Umbilical cord (tissue), 2 donors: ENCODE measurements around the gene JARID2. TPM values are rescaled to one million over a fixed set of nuclear protein-coding genes. Genes with fewer than 3 reads are reported as not detected.

ENCODE experiments used
- DNase-seq: peaks from one replicate; pipeline ENCODE4 v3.0.0-alpha.2; 2015; ENCODE audit warnings: low spot score
- total RNA-seq: library from RNA; depleted of rRNA; stranded (reverse); fragments of >200 nt; gene quantifications from one replicate; pipeline ENCODE4 v1.2.3, GENCODE V29; 2014; ENCODE audit warnings: low replicate concordance; ENCODE audit not compliant: insufficient read depth

JARID2 gene
- total RNA-seq, 1 donor from 2014 or later: 8.4 TPM

GRCh38 chr6:15487262-15487661 is 241.4 kb downstream of the JARID2 start:
- no peak for DNase-seq

GRCh38 chr6:15489261-15489962 is 243.5 kb downstream of the JARID2 start:
- DNase-seq: no peak

GRCh38 chr6:15490242-15491100 is 244.6 kb downstream of the JARID2 start:
- no peak for DNase-seq

DNA sequence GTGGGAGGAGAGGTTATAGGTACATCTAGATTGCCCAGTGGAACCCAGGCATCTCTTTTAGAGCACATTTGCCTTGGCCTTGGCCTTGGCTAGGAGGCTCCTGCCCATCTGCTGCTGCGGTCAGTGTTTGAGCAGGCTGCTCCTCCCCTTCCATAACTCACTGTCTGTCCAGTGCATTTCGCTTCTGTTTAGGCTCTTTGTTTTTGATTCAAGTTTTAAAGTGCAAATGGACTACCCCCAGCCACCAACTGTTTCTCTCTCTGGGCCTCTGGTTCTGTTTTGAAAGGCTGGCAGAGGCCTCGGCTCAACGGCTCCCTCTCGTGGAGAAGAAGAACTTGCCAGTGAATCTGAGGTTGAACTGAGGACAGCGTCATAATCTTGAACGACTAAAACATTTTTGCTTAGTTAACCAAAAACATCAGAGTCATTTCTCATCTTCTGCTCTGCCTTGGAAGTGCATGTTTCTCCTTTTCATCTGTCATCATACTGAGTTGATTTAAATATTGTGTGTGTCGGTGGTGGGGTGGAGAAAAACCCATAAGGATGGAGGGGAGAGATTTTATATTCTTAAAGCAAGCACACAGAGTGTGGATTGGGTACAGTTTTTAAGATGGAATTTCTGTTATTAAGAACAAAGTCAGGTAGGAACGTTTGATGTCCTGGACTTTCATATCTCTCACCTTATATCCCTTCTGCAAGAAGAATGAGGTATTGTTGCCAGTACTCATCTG is 245.6 kb downstream of the JARID2 start:
- peak; percentile 78 for DNase-seq

DNA sequence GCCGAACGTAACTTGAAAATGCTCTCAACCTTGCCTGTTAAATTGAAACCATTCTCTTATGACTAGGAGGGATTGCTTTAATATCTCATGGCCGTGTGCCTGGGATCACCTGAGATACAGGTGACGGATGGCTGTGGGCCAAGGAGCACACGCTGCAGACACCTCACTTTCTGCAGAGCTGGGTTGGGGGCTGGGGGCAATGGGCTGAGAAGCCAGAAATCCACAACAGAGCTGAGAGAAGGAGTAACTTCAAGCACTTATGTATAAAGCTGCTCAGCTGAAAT is 246.1 kb downstream of the JARID2 start:
- no peak for DNase-seq

DNA sequence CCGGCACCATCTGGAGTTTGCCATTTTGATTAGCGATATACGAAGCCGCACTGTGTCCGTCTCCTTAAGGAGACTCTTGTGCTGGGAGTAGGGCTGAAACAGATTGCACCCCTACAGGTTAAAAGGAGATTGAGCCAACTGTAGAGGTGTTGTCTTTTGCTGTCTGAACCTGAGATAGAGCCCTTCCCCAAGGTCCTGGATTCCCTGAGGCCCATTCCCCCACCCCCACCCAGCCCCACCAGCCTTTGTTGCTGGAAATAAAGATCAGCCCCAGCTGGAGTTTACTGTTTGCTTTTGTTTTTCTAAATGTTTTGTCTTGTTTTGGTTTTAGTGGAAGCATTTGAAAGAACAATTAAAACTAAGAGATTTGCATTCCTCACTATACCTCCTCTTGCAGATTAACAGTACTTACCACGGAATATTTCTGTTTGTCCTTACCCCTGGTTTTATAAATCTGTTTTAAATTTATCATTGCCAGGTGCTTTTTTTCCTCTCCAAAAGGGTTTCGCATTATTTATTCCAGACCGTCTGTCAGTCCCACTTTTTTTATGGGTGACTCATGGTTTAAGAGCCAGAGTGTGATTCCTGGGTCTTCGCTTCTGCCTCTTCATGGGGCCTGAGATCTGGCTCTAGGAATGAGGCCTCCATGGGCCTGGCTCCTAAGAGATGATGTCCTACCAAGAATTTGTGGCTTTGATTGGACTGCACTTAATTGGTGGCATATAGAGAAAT is 247.7 kb downstream of the JARID2 start:
- peak; percentile 27 for DNase-seq

DNA sequence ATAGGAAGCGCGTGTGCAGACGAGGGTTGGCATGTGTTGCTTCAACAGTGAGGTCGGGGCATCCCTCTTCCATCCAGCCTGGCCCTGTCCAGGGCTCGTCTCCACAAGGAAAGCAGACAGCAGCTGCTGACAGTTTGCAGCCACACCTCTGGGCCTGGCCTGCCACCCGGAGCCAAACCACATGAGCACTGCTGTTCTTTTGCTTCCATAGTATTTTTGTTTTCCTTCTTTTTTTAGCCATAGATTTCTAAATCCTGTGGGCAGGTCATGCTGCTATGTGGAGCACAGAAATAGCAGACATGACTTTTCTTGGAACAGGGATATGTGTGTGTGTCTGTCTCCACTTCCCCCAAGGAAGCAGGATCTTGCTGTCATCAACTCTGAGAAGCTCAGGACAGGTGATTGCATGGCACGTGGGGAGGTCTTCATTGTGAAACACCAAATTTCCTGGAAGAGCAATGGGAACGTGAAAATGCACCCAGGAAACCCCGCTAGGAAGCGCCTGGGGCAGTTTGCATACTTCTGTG is 249.6 kb downstream of the JARID2 start:
- DNase-seq: peak; percentile 72

- DNase-seq: no peak
Measured at GRCh38 chr6:15496345-15497131, 250.7 kb downstream of the JARID2 start.

- no peak for DNase-seq
Measured at GRCh38 chr6:15498640-15499039, 252.8 kb downstream of the JARID2 start.

GRCh38 chr6:15499125-15499524 is 253.3 kb downstream of the JARID2 start:
- DNase-seq: no peak

DNA sequence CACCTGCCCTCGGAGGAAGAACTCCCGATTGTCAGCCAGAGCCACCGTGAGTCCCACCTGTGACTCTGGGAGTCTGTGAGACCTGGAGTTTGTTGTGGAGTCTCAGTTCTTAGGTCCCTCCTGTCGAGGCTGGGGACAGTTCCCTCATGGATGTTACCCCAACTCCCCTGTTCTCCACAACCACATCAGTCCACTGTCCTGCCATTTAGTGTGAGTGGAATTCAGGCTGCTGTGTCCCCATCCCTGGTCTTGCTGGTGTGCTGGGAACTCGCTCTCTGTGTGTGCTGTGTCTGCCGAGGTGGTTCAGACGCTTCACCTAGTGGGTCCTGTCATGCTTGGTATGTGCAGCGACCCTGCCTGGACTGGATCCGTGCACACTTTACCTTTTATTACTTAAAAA is 253.7 kb downstream of the JARID2 start:
- DNase-seq: no peak

GRCh38 chr6:15500078-15500740 is 254.3 kb downstream of the JARID2 start:
- no peak for DNase-seq

DNA sequence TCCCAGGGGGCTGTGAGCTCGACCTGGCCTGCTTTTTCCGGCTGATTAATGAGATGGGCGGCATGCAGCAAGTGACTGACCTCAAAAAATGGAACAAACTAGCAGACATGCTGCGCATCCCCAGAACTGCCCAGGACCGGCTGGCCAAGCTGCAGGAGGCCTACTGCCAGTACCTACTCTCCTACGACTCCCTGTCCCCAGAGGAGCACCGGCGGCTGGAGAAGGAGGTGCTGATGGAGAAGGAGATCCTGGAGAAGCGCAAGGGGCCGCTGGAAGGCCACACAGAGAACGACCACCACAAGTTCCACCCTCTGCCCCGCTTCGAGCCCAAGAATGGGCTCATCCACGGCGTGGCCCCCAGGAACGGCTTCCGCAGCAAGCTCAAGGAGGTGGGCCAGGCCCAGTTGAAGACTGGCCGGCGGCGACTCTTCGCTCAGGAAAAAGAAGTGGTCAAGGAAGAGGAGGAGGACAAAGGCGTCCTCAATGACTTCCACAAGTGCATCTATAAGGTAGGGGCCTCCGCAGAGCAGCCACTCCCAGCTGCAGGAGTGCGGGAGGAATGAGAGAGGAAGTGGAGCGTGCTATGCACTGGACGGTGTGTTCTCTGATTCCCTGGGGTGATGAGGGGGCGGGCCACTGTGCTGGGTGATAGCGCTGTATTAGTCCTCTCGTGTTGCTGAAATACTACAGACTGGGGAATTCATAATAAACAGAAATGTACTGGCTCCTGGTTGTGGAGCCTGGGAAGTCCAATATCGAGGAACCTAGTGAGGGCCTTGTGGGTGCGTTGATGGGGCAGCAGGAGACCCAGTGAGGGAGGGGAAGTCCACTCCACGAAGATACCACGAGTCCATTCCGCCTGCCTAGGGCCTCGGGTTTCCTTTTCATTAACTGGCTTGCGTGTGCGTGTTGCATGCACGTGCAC is 255.3 kb downstream of the JARID2 start:
- no peak for DNase-seq

GRCh38 chr6:15501826-15502445 is 256.1 kb downstream of the JARID2 start:
- peak; percentile 90 for DNase-seq

- peak; percentile 5 for DNase-seq
Measured at GRCh38 chr6:15502446-15503345, 256.8 kb downstream of the JARID2 start.

- no peak for DNase-seq
Measured at GRCh38 chr6:15503346-15503680, 257.4 kb downstream of the JARID2 start.

GRCh38 chr6:15504040-15504495 is 258.2 kb downstream of the JARID2 start:
- no peak for DNase-seq
